ENCODE data around the gene ZC3H12C. TPM values are rescaled to one million over a fixed set of nuclear protein-coding genes. Genes with fewer than 3 reads are reported as not detected.

The ZC3H12C gene
- total RNA-seq, 1 donor from 2014 or later: 9.6 TPM

DNA sequence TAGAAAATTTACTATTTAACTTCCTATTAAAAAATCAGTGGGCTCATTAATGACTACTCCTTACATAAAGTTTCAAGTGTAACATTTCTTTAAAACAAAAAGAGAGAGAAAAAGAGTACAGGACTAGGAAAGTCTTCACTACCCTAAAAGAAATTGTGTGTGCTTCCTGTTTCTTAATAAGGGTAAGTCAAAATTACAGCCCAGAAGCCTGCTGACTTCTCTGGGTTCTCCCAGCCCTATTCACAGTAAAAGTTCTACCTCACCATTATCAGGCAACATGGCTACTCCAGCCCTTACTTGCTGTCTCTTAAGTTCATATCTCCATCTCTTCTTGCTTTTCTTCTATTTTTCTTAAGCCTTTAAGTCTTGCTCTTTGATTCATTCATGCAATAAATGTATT lies 20.3 kb upstream of the ZC3H12C start:
- H3K9me3 Mint-ChIP-seq (ENCODE audit: low read depth): no peaks in the 10 kb centered on the region
- no peak for DNase-seq (ENCODE audit: low spot score, unreplicated experiment)
- TF ChIP-seq, protein P1, sequence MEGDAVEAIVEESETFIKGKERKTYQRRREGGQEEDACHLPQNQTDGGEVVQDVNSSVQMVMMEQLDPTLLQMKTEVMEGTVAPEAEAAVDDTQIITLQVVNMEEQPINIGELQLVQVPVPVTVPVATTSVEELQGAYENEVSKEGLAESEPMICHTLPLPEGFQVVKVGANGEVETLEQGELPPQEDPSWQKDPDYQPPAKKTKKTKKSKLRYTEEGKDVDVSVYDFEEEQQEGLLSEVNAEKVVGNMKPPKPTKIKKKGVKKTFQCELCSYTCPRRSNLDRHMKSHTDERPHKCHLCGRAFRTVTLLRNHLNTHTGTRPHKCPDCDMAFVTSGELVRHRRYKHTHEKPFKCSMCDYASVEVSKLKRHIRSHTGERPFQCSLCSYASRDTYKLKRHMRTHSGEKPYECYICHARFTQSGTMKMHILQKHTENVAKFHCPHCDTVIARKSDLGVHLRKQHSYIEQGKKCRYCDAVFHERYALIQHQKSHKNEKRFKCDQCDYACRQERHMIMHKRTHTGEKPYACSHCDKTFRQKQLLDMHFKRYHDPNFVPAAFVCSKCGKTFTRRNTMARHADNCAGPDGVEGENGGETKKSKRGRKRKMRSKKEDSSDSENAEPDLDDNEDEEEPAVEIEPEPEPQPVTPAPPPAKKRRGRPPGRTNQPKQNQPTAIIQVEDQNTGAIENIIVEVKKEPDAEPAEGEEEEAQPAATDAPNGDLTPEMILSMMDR (IDR thresholded peaks at IDR 0.05; ENCODE audit: unreplicated experiment): no peak
- no peaks in the 10 kb centered on the region for H3K36me3 Mint-ChIP-seq (ENCODE audit: insufficient read depth)
- H3K4me1 Mint-ChIP-seq (ENCODE audit: low read depth): peaks cover 10% of the 10 kb centered on the region
- no peak overlapping the region for H3K27ac Mint-ChIP-seq
- no peak overlapping the region for H3K4me3 Mint-ChIP-seq (ENCODE audit: low read depth)
- peaks cover 3% of the 10 kb centered on the region for H3K27me3 Mint-ChIP-seq

GRCh38 chr11:110074499-110074898 lies 18.7 kb upstream of the ZC3H12C start:
- Mint-ChIP-seq H3K4me3 (ENCODE audit: low read depth) (no peak overlapping the region), H3K9me3 (ENCODE audit: low read depth) (no peaks in the 10 kb centered on the region), H3K27me3 (peaks cover 3% of the 10 kb centered on the region), H3K4me1 (ENCODE audit: low read depth) (peaks cover 10% of the 10 kb centered on the region), H3K27ac (no peak overlapping the region), H3K36me3 (ENCODE audit: insufficient read depth) (no peaks in the 10 kb centered on the region)
- no peak for DNase-seq (ENCODE audit: low spot score, unreplicated experiment)
- TF ChIP-seq, protein P1 (IDR thresholded peaks at IDR 0.05; ENCODE audit: unreplicated experiment): no peak

GRCh38 chr11:110075105-110075846 lies 17.9 kb upstream of the ZC3H12C start:
- TF ChIP-seq, protein P1 (IDR thresholded peaks at IDR 0.05; ENCODE audit: unreplicated experiment): no peak
- Mint-ChIP-seq H3K4me3 (ENCODE audit: low read depth) (no peak overlapping the region), H3K27me3 (peaks cover 3% of the 10 kb centered on the region), H3K27ac (no peak overlapping the region), H3K9me3 (ENCODE audit: low read depth) (no peaks in the 10 kb centered on the region), H3K36me3 (ENCODE audit: insufficient read depth) (no peaks in the 10 kb centered on the region), H3K4me1 (ENCODE audit: low read depth) (peaks cover 10% of the 10 kb centered on the region)
- DNase-seq (ENCODE audit: low spot score, unreplicated experiment): no peak

- H3K4me1 Mint-ChIP-seq (ENCODE audit: low read depth): peaks cover 10% of the 10 kb centered on the region
- no peak for DNase-seq (ENCODE audit: low spot score, unreplicated experiment)
- TF ChIP-seq, protein P1 (IDR thresholded peaks at IDR 0.05; ENCODE audit: unreplicated experiment): no peak
- no peak overlapping the region for H3K4me3 Mint-ChIP-seq (ENCODE audit: low read depth)
- no peaks in the 10 kb centered on the region for H3K36me3 Mint-ChIP-seq (ENCODE audit: insufficient read depth)
- H3K27ac Mint-ChIP-seq: no peak overlapping the region
- no peaks in the 10 kb centered on the region for H3K9me3 Mint-ChIP-seq (ENCODE audit: low read depth)
- peaks cover 3% of the 10 kb centered on the region for H3K27me3 Mint-ChIP-seq
Measured at GRCh38 chr11:110075847-110076208, 17.4 kb upstream of the ZC3H12C start.

- no peaks in the 10 kb centered on the region for H3K36me3 Mint-ChIP-seq (ENCODE audit: insufficient read depth)
- DNase-seq (ENCODE audit: low spot score, unreplicated experiment): no peak
- H3K27me3 Mint-ChIP-seq: peaks cover 3% of the 10 kb centered on the region
- peak overlapping the region; percentile 3 for H3K27ac Mint-ChIP-seq
- H3K4me3 Mint-ChIP-seq (ENCODE audit: low read depth): no peak overlapping the region
- TF ChIP-seq, protein P1 (IDR thresholded peaks at IDR 0.05; ENCODE audit: unreplicated experiment): no peak
- H3K4me1 Mint-ChIP-seq (ENCODE audit: low read depth): peaks cover 10% of the 10 kb centered on the region
- no peaks in the 10 kb centered on the region for H3K9me3 Mint-ChIP-seq (ENCODE audit: low read depth)
Measured at GRCh38 chr11:110076371-110076965, 16.7 kb upstream of the ZC3H12C start.
